B cell (primary cell): Measurements from ENCODE around the gene TRIM43B. TPM values are rescaled to one million over a fixed set of nuclear protein-coding genes. Genes with fewer than 3 reads are reported as not detected.

ENCODE experiments used
- ATAC-seq: fragments of 200-7000 bp; cut with Tn5 transposase; one replicate; pipeline ENCODE4 v1.10.0; 2021; ENCODE audit warnings: low read depth, mild to moderate bottlenecking, moderate number of reproducible peaks, moderate library complexity
- CTCF ChIA-PET: fragments of 350-600 bp; sonication (Branson Sonifier 250); formaldehyde crosslinking; loops from one replicate; lab custom pipeline; 2021; ENCODE audit warnings: antibody characterized with exemption, inconsistent platforms; lab: Charles Lee
- POLR2A ChIA-PET: fragments of 350-600 bp; sonication (Branson Sonifier 250); formaldehyde crosslinking; loops from one replicate; lab custom pipeline; 2021; ENCODE audit warnings: antibody characterized with exemption; lab: Charles Lee
- DNase-seq: peaks from one replicate; pipeline ENCODE4 v3.0.0; 2013
- H2AFZ ChIP-seq: 2 replicates; pipeline ENCODE4 v1.6.1; 2012; ENCODE audit warnings: mild to moderate bottlenecking, low read depth, low read length; ENCODE audit not compliant: insufficient read depth, poor library complexity, severe bottlenecking
- H3K27ac ChIP-seq, 2 donors: 1 replicate in 1 of 2; 2 replicates in 1 of 2; pipeline ENCODE4 v1.5.1; 2012 to 2013; ENCODE audit warnings: low read length in 2 of 2, mild to moderate bottlenecking in 2 of 2, moderate library complexity in 1 of 2
- H3K27me3 ChIP-seq, 4 experiments: fragments of 200-600 bp in 1 of 4; sonication (generic) in 1 of 4; replicated peaks in 1 of 4; 1 replicate in 2 of 4; 2 replicates in 2 of 4; pipeline versions ENCODE4 v1.6.1 to v1.7.0; 2013 to 2016; ENCODE audit warnings: low read length in 3 of 4, mild to moderate bottlenecking in 2 of 4, mixed read lengths in 1 of 4, moderate library complexity in 1 of 4; ENCODE audit not compliant: insufficient read depth in 4 of 4, control insufficient read depth in 3 of 4; ENCODE audit errors: control extremely low read depth in 1 of 4
- H3K36me3 ChIP-seq, 2 experiments: replicated peaks in 1 of 2; 1 replicate in 1 of 2; 2 replicates in 1 of 2; pipeline versions ENCODE4 v1.6.1 to v1.7.1; 2013; ENCODE audit warnings: low read length in 1 of 2; ENCODE audit not compliant: insufficient read depth in 2 of 2, control insufficient read depth in 1 of 2; ENCODE audit errors: control extremely low read depth in 1 of 2, extremely low read depth in 1 of 2
- H3K4me1 ChIP-seq, 2 donors: fragments of 200-600 bp in 1 of 2; sonication (generic) in 1 of 2; 1 replicate in 1 of 2; 2 replicates in 1 of 2; pipeline versions ENCODE4 v1.5.1 to v1.6.1; 2013 to 2017; ENCODE audit warnings: low read length in 2 of 2; ENCODE audit not compliant: control insufficient read depth in 2 of 2, insufficient read depth in 2 of 2
- H3K4me2 ChIP-seq: replicated peaks from 2 replicates; pipeline ENCODE3; 2012; ENCODE audit warnings: mild to moderate bottlenecking, low read depth, low read length; ENCODE audit not compliant: poor library complexity, severe bottlenecking
- H3K4me3 ChIP-seq, 5 experiments: fragments of 200-600 bp in 1 of 5; sonication (generic) in 1 of 5; 1 replicate in 3 of 5; 2 replicates in 2 of 5; pipeline versions ENCODE4 v1.5.1 to v1.7.0; 2011 to 2016; ENCODE audit warnings: low read length in 4 of 5, mild to moderate bottlenecking in 4 of 5, low read depth in 2 of 5, control low read depth in 1 of 5, moderate library complexity in 1 of 5; ENCODE audit not compliant: insufficient read depth in 1 of 5; ENCODE audit errors: control extremely low read depth in 1 of 5, extremely low read depth in 1 of 5
- H3K79me2 ChIP-seq: fragments of 200-600 bp; sonication (generic); one replicate; pipeline ENCODE4 v1.6.0; 2016; ENCODE audit warnings: low read length; ENCODE audit not compliant: control insufficient read depth, insufficient read depth
- H3K9ac ChIP-seq: fragments of 200-600 bp; sonication (generic); 2 replicates; pipeline ENCODE4 v1.6.1; 2017; ENCODE audit warnings: mild to moderate bottlenecking, low read length, moderate library complexity
- H3K9me3 ChIP-seq, 3 donors: one replicate each; pipeline versions ENCODE4 v1.6.1 to v1.7.1; 2013; ENCODE audit warnings: low read length in 2 of 3; ENCODE audit not compliant: control insufficient read depth in 2 of 3, insufficient read depth in 1 of 3; ENCODE audit errors: control extremely low read depth in 1 of 3
- H4K20me1 ChIP-seq: 2 replicates; pipeline ENCODE4 v1.6.0; 2012; ENCODE audit warnings: mild to moderate bottlenecking, low read length; ENCODE audit not compliant: insufficient read depth, control insufficient read depth, poor library complexity, severe bottlenecking
- H3K27ac Mint-ChIP-seq: one replicate; pipeline ENCODE4 v1.8.0; 2021; ENCODE audit warnings: mixed read lengths
- H3K27me3 Mint-ChIP-seq: one replicate; pipeline ENCODE4 v1.8.0; 2021; ENCODE audit warnings: mixed read lengths
- H3K4me1 Mint-ChIP-seq: one replicate; pipeline ENCODE4 v1.8.0; 2021; ENCODE audit warnings: mixed read lengths
- H3K4me3 Mint-ChIP-seq: one replicate; pipeline ENCODE4 v1.8.0; 2021; ENCODE audit warnings: mixed read lengths
- H3K9me3 Mint-ChIP-seq: one replicate; pipeline ENCODE4 v1.8.0; 2022; ENCODE audit warnings: mixed read lengths; ENCODE audit not compliant: insufficient read depth
- EZH2 ChIP-seq: IDR thresholded peaks from 2 replicates; pipeline ENCODE4 v1.6.1; 2012; ENCODE audit warnings: borderline replicate concordance, low read depth, mild to moderate bottlenecking, moderate library complexity, low read length; ENCODE audit not compliant: insufficient read depth, poor library complexity, severe bottlenecking
- WGBS: methylation state at CpG from one replicate; pipeline ENCODE4 v1.1.5; 2013; ENCODE audit warnings: missing lambda C conversion rate; ENCODE audit not compliant: insufficient coverage; 5-methylcytosine and 5-hydroxymethylcytosine counted together
- intact Hi-C: fragments of 100-400 bp; cut with micrococcal nuclease; formaldehyde crosslinking; loops from one replicate; pipeline ENCODE4 v1.10.0; 2022
- polyA plus RNA-seq: library from polyadenylated mRNA; depleted of rRNA; stranded (reverse); fragments of >200 nt; gene quantifications from 2 replicates; pipeline ENCODE4 v1.2.3, GENCODE V29; 2012
- total RNA-seq, 2 donors: library from RNA; stranded (reverse); fragments of 120-200 nt in 1 of 2; gene quantifications; 1 replicate in 1 of 2; 2 replicates in 1 of 2; pipeline versions ENCODE4 v1.2.3 to v1.2.4, GENCODE V29; 2013 to 2022
- TF ChIP-seq, protein P1 (sequence below): fragments of 200-600 bp; IDR thresholded peaks from one replicate; pipeline ENCODE4 v1.8.0; 2022; ENCODE audit warnings: antibody characterized with exemption, mild to moderate bottlenecking

The TRIM43B gene
- total and polyA plus RNA-seq, 2 donors (not counting 1 experiment from before 2014, with no cell fraction given), result not detected

DNA sequence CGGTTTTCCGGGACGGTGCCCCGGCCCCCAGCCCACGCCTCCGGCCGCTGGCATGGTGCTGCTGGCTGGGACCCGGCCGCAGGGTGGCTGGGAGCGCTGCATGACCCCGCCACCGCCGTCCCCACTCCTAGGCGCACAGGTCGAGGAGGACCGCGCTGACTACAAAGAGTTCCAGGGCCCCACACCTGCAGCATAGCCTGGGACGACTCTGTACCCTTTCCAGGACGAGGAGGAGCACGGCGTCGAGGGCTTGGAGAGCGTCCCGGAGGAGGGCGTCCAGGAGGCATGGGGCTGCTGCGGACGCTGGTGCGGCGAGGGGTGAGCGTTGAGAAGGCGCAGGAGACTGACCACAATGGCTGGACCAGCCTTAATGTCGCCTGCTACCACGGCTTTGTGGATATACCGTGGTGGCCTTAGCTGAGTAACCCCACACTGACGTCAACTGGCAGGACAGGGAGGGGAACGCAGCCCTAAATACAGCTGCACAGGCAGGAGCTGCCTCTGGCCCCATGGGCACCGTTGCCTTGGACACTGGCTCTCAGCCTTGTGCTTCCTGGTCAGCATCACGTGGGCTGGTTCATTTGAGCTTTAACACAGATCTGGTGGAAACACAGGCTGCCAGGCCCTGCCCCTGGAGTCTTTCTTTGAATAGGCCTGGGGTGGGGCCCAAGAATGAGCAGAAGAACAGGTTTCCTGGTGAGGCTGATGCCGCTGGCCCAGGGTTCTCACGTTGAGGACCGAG, 40.9 kb upstream of the TRIM43B start:
- Histone ChIP-seq H3K4me2 (peak overlapping the region; percentile 80), H3K79me2 (no peaks in the 10 kb centered on the region), H3K27me3 (no peaks in the 10 kb centered on the region), H3K9ac (peak overlapping the region; percentile 85), H4K20me1 (no peaks in the 10 kb centered on the region), H3K4me3 (peak overlapping the region in 4 of 5 experiments; percentile 30 to 89 (median 73)), H3K4me1 (peaks cover 0 to 14% of the 10 kb centered on the region in 2 donors), H3K9me3 (peaks cover 0 to 10% (median 0%) of the 10 kb centered on the region in 3 donors), H3K36me3 (no peaks in the 10 kb centered on the region), H2AFZ (peak overlapping the region; percentile 92), H3K27ac (no peak overlapping the region)
- CTCF ChIA-PET, result no interaction called here
- 96% methylated on average over 41 of the region's 41 CpGs for WGBS
- intact Hi-C loops, result no loop called here
- TF ChIP-seq, protein P1, sequence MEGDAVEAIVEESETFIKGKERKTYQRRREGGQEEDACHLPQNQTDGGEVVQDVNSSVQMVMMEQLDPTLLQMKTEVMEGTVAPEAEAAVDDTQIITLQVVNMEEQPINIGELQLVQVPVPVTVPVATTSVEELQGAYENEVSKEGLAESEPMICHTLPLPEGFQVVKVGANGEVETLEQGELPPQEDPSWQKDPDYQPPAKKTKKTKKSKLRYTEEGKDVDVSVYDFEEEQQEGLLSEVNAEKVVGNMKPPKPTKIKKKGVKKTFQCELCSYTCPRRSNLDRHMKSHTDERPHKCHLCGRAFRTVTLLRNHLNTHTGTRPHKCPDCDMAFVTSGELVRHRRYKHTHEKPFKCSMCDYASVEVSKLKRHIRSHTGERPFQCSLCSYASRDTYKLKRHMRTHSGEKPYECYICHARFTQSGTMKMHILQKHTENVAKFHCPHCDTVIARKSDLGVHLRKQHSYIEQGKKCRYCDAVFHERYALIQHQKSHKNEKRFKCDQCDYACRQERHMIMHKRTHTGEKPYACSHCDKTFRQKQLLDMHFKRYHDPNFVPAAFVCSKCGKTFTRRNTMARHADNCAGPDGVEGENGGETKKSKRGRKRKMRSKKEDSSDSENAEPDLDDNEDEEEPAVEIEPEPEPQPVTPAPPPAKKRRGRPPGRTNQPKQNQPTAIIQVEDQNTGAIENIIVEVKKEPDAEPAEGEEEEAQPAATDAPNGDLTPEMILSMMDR, result no peak
- no peak for TF ChIP-seq EZH2
- POLR2A ChIA-PET, result no interaction called here
- Mint-ChIP-seq H3K4me3 (peak overlapping the region; percentile 93), H3K27ac (no peak overlapping the region), H3K9me3 (no peaks in the 10 kb centered on the region), H3K27me3 (no peaks in the 10 kb centered on the region), H3K4me1 (peaks cover 23% of the 10 kb centered on the region)
- DNase-seq, result peak; percentile 3
- no peak for ATAC-seq

DNA sequence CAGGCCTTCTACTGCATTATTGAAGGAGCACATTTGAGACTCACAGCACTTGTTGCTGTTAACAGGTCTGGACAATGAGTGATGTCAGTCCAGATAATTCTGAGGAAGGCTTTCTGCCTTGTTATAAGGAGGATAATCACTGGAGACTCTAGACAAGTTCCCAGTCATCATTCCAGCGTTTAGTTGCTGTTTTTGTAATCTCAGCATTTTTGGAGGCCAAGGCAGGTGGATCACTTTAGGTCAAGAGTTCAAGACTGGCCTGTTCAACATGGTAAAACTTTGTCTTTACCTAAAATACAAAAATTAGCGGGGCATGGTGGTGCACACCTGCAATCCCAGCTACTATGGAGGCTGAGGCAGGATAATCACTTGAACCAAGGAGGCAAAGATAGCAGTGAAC, 39.6 kb upstream of the TRIM43B start:
- Histone ChIP-seq H3K27ac (no peak overlapping the region), H2AFZ (no peak overlapping the region), H3K9ac (no peak overlapping the region), H3K4me1 (peaks cover 0 to 14% of the 10 kb centered on the region in 2 donors), H3K36me3 (no peaks in the 10 kb centered on the region), H3K4me3 (no peak overlapping the region), H3K79me2 (no peaks in the 10 kb centered on the region), H3K4me2 (no peak overlapping the region), H3K9me3 (peaks cover 0 to 10% (median 0%) of the 10 kb centered on the region in 3 donors), H4K20me1 (no peaks in the 10 kb centered on the region), H3K27me3 (no peaks in the 10 kb centered on the region)
- ATAC-seq (no peak), DNase-seq (no peak)
- TF ChIP-seq, protein P1, result no peak
- TF ChIP-seq EZH2, result no peak
- Mint-ChIP-seq H3K9me3 (no peaks in the 10 kb centered on the region), H3K27ac (no peak overlapping the region), H3K4me3 (peak overlapping the region; percentile 40), H3K4me1 (peaks cover 16% of the 10 kb centered on the region), H3K27me3 (no peaks in the 10 kb centered on the region)
- POLR2A ChIA-PET, result no interaction called here
- CTCF ChIA-PET, result no interaction called here
- WGBS, result 80% methylated on average over 1 of the region's 2 CpGs
- intact Hi-C loops, result no loop called here
